Measurements from ENCODE around the gene ZNF710. TPM values are rescaled to one million over a fixed set of nuclear protein-coding genes. Genes with fewer than 3 reads are reported as not detected.

The ZNF710 gene
- total and polyA plus RNA-seq, 2 of the 4 experiments (the other 2 are of a cell fraction): 7.6 to 8.2 TPM

DNA sequence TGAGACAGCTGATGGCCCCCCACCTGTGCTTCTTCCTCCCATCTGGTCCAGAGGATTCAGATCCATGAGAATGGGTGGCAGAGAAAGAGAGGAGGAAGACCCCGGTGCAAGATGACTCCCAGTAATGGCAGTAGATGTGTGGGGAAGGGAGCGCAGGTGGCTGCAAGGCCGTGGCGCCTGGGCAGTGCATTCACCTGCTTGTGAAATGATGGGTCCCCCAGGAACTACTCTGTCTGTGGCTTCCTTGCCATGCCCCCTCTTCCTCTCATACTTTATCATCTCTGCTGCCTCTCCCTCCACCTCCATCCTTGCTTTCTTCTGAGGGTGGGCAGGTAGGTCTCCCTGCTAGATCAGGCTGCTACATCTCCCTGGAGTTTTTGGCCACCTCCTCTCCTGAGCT, 23.3 kb downstream of the ZNF710 start:
- Histone ChIP-seq H2BK5ac (ENCODE audit: low read depth, low read length, poor library complexity, severe bottlenecking) (no peak overlapping the region), H3K14ac (replicated peaks; ENCODE audit: low read depth, low read length) (no peak overlapping the region; the same call in 1 of the 2 replicates), H2AK9ac (replicated peaks; ENCODE audit: low read depth, low read length, poor library complexity) (no peak overlapping the region), H3K9me3 (ENCODE audit: control insufficient read depth, insufficient read depth, low read length) (no peaks in the 10 kb centered on the region), H4K91ac (ENCODE audit: insufficient read depth, low read depth, low read length) (no peak overlapping the region; the same call in 1 of the 2 replicates), H3K9me1 (ENCODE audit: insufficient read depth, low read length) (peaks cover 9% of the 10 kb centered on the region), H2AFZ (replicated peaks; ENCODE audit: low read length, poor library complexity) (no peak overlapping the region), H3K4me1 (ENCODE audit: control insufficient read depth, insufficient read depth, low read length) (peaks cover 12% of the 10 kb centered on the region; the same call in 1 of the 2 replicates), H3K4me2 (ENCODE audit: low read depth, low read length) (no peak overlapping the region), H3K23ac (ENCODE audit: low read depth, low read length) (0 out of 2 replicates have a peak overlapping the region, but pooled peaks have one; percentile 15), H3K18ac (ENCODE audit: low read depth, low read length) (no peak overlapping the region; the same call in 1 of the 2 replicates), H2AK5ac (ENCODE audit: low read depth, low read length) (no peak overlapping the region; the same call in 1 of the 2 replicates), H2BK15ac (ENCODE audit: low read depth, low read length) (no peak overlapping the region), H3K4me3 (ENCODE audit: insufficient read depth, low read depth, low read length) (no peak overlapping the region), H2BK120ac (ENCODE audit: low read depth, low read length) (no peak overlapping the region), H4K20me1 (ENCODE audit: insufficient read depth, low read length) (peaks cover 20% of the 10 kb centered on the region), H3K27me3 (ENCODE audit: control insufficient read depth, insufficient read depth, low read length) (no peaks in the 10 kb centered on the region), H3K36me3 (ENCODE audit: control insufficient read depth, insufficient read depth, low read length) (peaks cover 1% of the 10 kb centered on the region; the same call in 1 of the 2 replicates), H4K8ac (ENCODE audit: low read depth in 2 of 2, low read length in 2 of 2) (no peak overlapping the region), H3K79me1 (ENCODE audit: low read depth in 1 of 2, low read length in 2 of 2) (peaks cover 42 to 56% of the 10 kb centered on the region in 2 experiments), H3K27ac (ENCODE audit: insufficient read depth, low read length) (no peak overlapping the region), H3K56ac (ENCODE audit: extremely low read depth, insufficient read depth, low read length) (no peak overlapping the region), H3K4ac (ENCODE audit: low read depth, low read length) (no peak overlapping the region; the same call in 1 of the 2 replicates), H2BK20ac (ENCODE audit: low read depth, low read length) (no peak overlapping the region), H3K9ac (ENCODE audit: low read depth, low read length) (no peak overlapping the region), H4K5ac (ENCODE audit: low read depth, low read length) (no peak overlapping the region)
- BruUV-seq (replicated peaks): no TSS peak
- no peak for TF ChIP-seq FOS (IDR thresholded peaks at IDR 0.05; ENCODE audit: low read depth, low read length)
- no peak for TF ChIP-seq POLR2A (IDR thresholded peaks at IDR 0.05; ENCODE audit: low read depth, low read length)
- TF ChIP-seq, protein P1, sequence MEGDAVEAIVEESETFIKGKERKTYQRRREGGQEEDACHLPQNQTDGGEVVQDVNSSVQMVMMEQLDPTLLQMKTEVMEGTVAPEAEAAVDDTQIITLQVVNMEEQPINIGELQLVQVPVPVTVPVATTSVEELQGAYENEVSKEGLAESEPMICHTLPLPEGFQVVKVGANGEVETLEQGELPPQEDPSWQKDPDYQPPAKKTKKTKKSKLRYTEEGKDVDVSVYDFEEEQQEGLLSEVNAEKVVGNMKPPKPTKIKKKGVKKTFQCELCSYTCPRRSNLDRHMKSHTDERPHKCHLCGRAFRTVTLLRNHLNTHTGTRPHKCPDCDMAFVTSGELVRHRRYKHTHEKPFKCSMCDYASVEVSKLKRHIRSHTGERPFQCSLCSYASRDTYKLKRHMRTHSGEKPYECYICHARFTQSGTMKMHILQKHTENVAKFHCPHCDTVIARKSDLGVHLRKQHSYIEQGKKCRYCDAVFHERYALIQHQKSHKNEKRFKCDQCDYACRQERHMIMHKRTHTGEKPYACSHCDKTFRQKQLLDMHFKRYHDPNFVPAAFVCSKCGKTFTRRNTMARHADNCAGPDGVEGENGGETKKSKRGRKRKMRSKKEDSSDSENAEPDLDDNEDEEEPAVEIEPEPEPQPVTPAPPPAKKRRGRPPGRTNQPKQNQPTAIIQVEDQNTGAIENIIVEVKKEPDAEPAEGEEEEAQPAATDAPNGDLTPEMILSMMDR (conservative IDR thresholded peaks at IDR 0.05; ENCODE audit: low read depth, low read length): no peak
- no peak for TF ChIP-seq RFX5 (IDR thresholded peaks at IDR 0.05; ENCODE audit: low read depth, low read length)
- TF ChIP-seq, protein P2, sequence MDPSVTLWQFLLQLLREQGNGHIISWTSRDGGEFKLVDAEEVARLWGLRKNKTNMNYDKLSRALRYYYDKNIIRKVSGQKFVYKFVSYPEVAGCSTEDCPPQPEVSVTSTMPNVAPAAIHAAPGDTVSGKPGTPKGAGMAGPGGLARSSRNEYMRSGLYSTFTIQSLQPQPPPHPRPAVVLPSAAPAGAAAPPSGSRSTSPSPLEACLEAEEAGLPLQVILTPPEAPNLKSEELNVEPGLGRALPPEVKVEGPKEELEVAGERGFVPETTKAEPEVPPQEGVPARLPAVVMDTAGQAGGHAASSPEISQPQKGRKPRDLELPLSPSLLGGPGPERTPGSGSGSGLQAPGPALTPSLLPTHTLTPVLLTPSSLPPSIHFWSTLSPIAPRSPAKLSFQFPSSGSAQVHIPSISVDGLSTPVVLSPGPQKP (IDR thresholded peaks at IDR 0.05; ENCODE audit: borderline replicate concordance, low read depth, low read length): no peak
- no peak for TF ChIP-seq CHD1 (IDR thresholded peaks at IDR 0.05; ENCODE audit: low read depth, low read length)
- TF ChIP-seq SMC3 (IDR thresholded peaks at IDR 0.05; ENCODE audit: low read depth, low read length): no peak
- no peak for TF ChIP-seq CEBPB (IDR thresholded peaks at IDR 0.05; ENCODE audit: low read depth, low read length)
- TF ChIP-seq RCOR1 (IDR thresholded peaks at IDR 0.05; ENCODE audit: insufficient replicate concordance, low read length): no peak
- no peak for TF ChIP-seq RAD21 (IDR thresholded peaks at IDR 0.05; ENCODE audit: low read length)
- in situ Hi-C loops (cut with MboI; ENCODE audit: low sequenced_read_pairs) (no loop called here), intact Hi-C loops (cut with micrococcal nuclease) (no loop called here), dilution Hi-C loops (cut with HindIII; ENCODE audit: low sequenced_read_pairs, unreplicated experiment) (no loop called here)
- DNase-seq (no peak), ATAC-seq (ENCODE audit: low read depth) (no peak)
- WGBS, 2 experiments (ENCODE audit: extremely low coverage in 2 of 2, insufficient read length in 1 of 2): no CpG with 5 or more reads among the region's 4 CpGs
- POLR2A ChIA-PET (ENCODE audit: unreplicated experiment): no interaction called here
- CTCF ChIA-PET: interaction anchor here (1.0 to 2.0 kb wide), 2 partner anchors 11 to 126 kb away, joined by 3 to 4 read pairs; no protein-coding TSS in a partner anchor
